IPS-NIHi7 (cell line): ENCODE data around the gene DNAH2.

Experiments
- DNase-seq: peaks from one replicate; pipeline ENCODE4 v3.0.0; 2012; ENCODE audit warnings: mixed read lengths; ENCODE audit errors: extremely low spot score

The DNAH2 gene

GRCh38 chr17:7727886-7728285, 10.3 kb downstream of the DNAH2 start:
- no peak for DNase-seq

GRCh38 chr17:7729816-7730215, 12.3 kb downstream of the DNAH2 start:
- DNase-seq, result no peak

- DNase-seq, result no peak
Measured at GRCh38 chr17:7732981-7733539, 15.5 kb downstream of the DNAH2 start.

GRCh38 chr17:7737601-7738000, 20.1 kb downstream of the DNAH2 start:
- DNase-seq, result no peak

- DNase-seq, result no peak
Measured at GRCh38 chr17:7739746-7740145, 22.2 kb downstream of the DNAH2 start.

- no peak for DNase-seq
Measured at GRCh38 chr17:7740481-7741001, 23.0 kb downstream of the DNAH2 start.

GRCh38 chr17:7742729-7743128, 25.2 kb downstream of the DNAH2 start:
- DNase-seq, result no peak

GRCh38 chr17:7744416-7744815, 26.9 kb downstream of the DNAH2 start:
- DNase-seq, result no peak

GRCh38 chr17:7745748-7746470, 28.4 kb downstream of the DNAH2 start:
- DNase-seq, result no peak

- no peak for DNase-seq
Measured at GRCh38 chr17:7747635-7748071, 30.1 kb downstream of the DNAH2 start.

- DNase-seq, result no peak
Measured at GRCh38 chr17:7748076-7748775, 30.7 kb downstream of the DNAH2 start.

GRCh38 chr17:7750321-7750821, 32.8 kb downstream of the DNAH2 start:
- DNase-seq, result no peak

- DNase-seq, result no peak
Measured at GRCh38 chr17:7754656-7755055, 37.1 kb downstream of the DNAH2 start.

- DNase-seq, result peak; percentile 47
Measured at GRCh38 chr17:7755095-7755890, 37.7 kb downstream of the DNAH2 start.

GRCh38 chr17:7756968-7757367, 39.4 kb downstream of the DNAH2 start:
- no peak for DNase-seq

- no peak for DNase-seq
Measured at GRCh38 chr17:7763919-7764318, 46.4 kb downstream of the DNAH2 start.

GRCh38 chr17:7767004-7767403, 49.5 kb downstream of the DNAH2 start:
- DNase-seq, result no peak

GRCh38 chr17:7767405-7768021, 50.0 kb downstream of the DNAH2 start:
- DNase-seq, result no peak

- DNase-seq, result no peak
Measured at GRCh38 chr17:7769854-7770253, 52.3 kb downstream of the DNAH2 start.

- no peak for DNase-seq
Measured at GRCh38 chr17:7774055-7774521, 56.5 kb downstream of the DNAH2 start.

GRCh38 chr17:7775051-7775450, 57.5 kb downstream of the DNAH2 start:
- DNase-seq, result no peak
